Left ventricle myocardium superior (tissue), 1 donor: ENCODE measurements around the gene WFDC5. TPM values are rescaled to one million over a fixed set of nuclear protein-coding genes. Genes with fewer than 3 reads are reported as not detected.
"Not testable (repeated sequence)": the region's sequence is repeated elsewhere in the genome, so short reads cannot be mapped to it uniquely, and the experiment has no call there.

ENCODE experiments used
- ATAC-seq: fragments of 200-7000 bp; cut with Tn5 transposase; one replicate; pipeline ENCODE4 v1.9.1; 2020; ENCODE audit warnings: mild to moderate bottlenecking, moderate library complexity
- DNase-seq: peaks from one replicate; pipeline ENCODE4 v3.0.0-alpha.2; 2020
- intact Hi-C: fragments of 100-400 bp; cut with micrococcal nuclease; formaldehyde crosslinking; loops from one replicate; pipeline ENCODE4 v1.11.0; 2022
- total RNA-seq: library from RNA; stranded (reverse); fragmentation: NEBNext Ultra II Directional; extraction: Animal tissue kit (Norgen Biotek cat#: 25700); gene quantifications from one replicate; pipeline ENCODE4 v1.2.1, GENCODE V29; 2021
- donor health status: DM: no; HTN: yes; CAD: no; lungs with severe emphysema.

Gene WFDC5
- total RNA-seq, 1 donor from 2014 or later = not detected

- ATAC-seq (no peak), DNase-seq (no peak)
- intact Hi-C loops = no loop called here
Observed at GRCh38 chr20:45066372-45066771, 48.6 kb downstream of the WFDC5 start.

- ATAC-seq (no peak), DNase-seq (no peak)
- intact Hi-C loops = no loop called here
Observed at GRCh38 chr20:45064812-45065211, 50.2 kb downstream of the WFDC5 start.

GRCh38 chr20:45063107-45063506 lies 51.9 kb downstream of the WFDC5 start:
- DNase-seq, ATAC-seq, intact Hi-C loops: not testable (repeated sequence)

GRCh38 chr20:45061244-45061643 lies 53.7 kb downstream of the WFDC5 start:
- DNase-seq = no peak
- intact Hi-C loops = no loop called here
- no peak for ATAC-seq

GRCh38 chr20:45060294-45060693 lies 54.7 kb downstream of the WFDC5 start:
- DNase-seq (no peak), ATAC-seq (no peak)
- intact Hi-C loops = no loop called here

Other genes starting within 250 kb of the WFDC5 start
- 108 TPM for gene YWHAB, start 229.5 kb downstream of the WFDC5 start, total RNA-seq
- 2.7 TPM for gene PABPC1L, start 205.1 kb downstream of the WFDC5 start, total RNA-seq
- 9.6 TPM for gene TOMM34, start 154.8 kb downstream of the WFDC5 start, total RNA-seq
- gene STK4, start 148.7 kb downstream of the WFDC5 start, total RNA-seq = 9.3 TPM
- gene KCNS1, start 14.0 kb downstream of the WFDC5 start, total RNA-seq = not detected
- not detected for gene WFDC12, start 9.3 kb upstream of the WFDC5 start, total RNA-seq
- 1.5 TPM for gene PI3, start 59.7 kb upstream of the WFDC5 start, total RNA-seq
- gene SEMG1, start 91.9 kb upstream of the WFDC5 start, total RNA-seq = not detected
- not detected for gene SEMG2, start 106.2 kb upstream of the WFDC5 start, total RNA-seq
- 21.9 TPM for gene SLPI, start 139.4 kb upstream of the WFDC5 start, total RNA-seq
- gene RBPJL, start 191.7 kb upstream of the WFDC5 start, total RNA-seq = not detected
- not detected for gene MATN4, start 193.1 kb upstream of the WFDC5 start, total RNA-seq
- 76.9 TPM for gene SDC4, start 233.2 kb upstream of the WFDC5 start, total RNA-seq
- 22.6 TPM for gene SYS1, start 248.0 kb upstream of the WFDC5 start, total RNA-seq